KMS-11 (cell line): Measurements from ENCODE around the gene NKAIN4.
A peak's percentile ranks its signal among the peaks of the same experiment; 100 is the strongest.

Source experiments
- H2AFZ ChIP-seq: fragments of 200-600 bp; sonication (generic); 2 replicates; pipeline ENCODE4 v1.6.1; 2016; ENCODE audit warnings: antibody characterized with exemption, mixed run types, low read depth
- H3K27ac ChIP-seq: fragments of 200-600 bp; sonication (generic); 2 replicates; pipeline ENCODE4 v1.6.1; 2016; ENCODE audit warnings: mild to moderate bottlenecking, mixed run types
- H3K27me3 ChIP-seq: fragments of 200-600 bp; sonication (generic); 2 replicates; pipeline ENCODE4 v1.6.1; 2017; ENCODE audit warnings: mild to moderate bottlenecking, low read depth, mixed run types, moderate library complexity; ENCODE audit not compliant: insufficient read depth
- H3K36me3 ChIP-seq: fragments of 200-600 bp; sonication (generic); 2 replicates; pipeline ENCODE4 v1.6.1; 2017; ENCODE audit warnings: mild to moderate bottlenecking, mixed run types; ENCODE audit not compliant: insufficient read depth
- H3K4me1 ChIP-seq: fragments of 200-600 bp; sonication (generic); 2 replicates; pipeline ENCODE4 v1.6.1; 2016; ENCODE audit warnings: mild to moderate bottlenecking, low read depth, mixed run types; ENCODE audit not compliant: poor library complexity, severe bottlenecking
- H3K4me2 ChIP-seq: fragments of 200-600 bp; sonication (generic); 2 replicates; pipeline ENCODE4 v1.7.0; 2016; ENCODE audit warnings: mild to moderate bottlenecking, mixed run types
- H3K4me3 ChIP-seq: fragments of 200-600 bp; sonication (generic); IDR thresholded peaks from 2 replicates; pipeline ENCODE4 v1.6.1; 2017; ENCODE audit warnings: low read depth, low read length, mixed read lengths; ENCODE audit not compliant: insufficient read depth
- H3K79me2 ChIP-seq: fragments of 200-600 bp; sonication (generic); 2 replicates; pipeline ENCODE4 v1.6.1; 2016; ENCODE audit warnings: low read depth, mixed run types; ENCODE audit not compliant: insufficient read depth
- H3K9ac ChIP-seq: fragments of 200-600 bp; sonication (generic); 2 replicates; pipeline ENCODE4 v1.6.1; 2016; ENCODE audit warnings: mild to moderate bottlenecking, mixed run types
- H4K20me1 ChIP-seq: fragments of 200-600 bp; sonication (generic); 2 replicates; pipeline ENCODE4 v1.6.1; 2016; ENCODE audit warnings: mild to moderate bottlenecking, mixed run types; ENCODE audit not compliant: insufficient read depth
- CTCF ChIP-seq: fragments of 200-600 bp; sonication (generic); conservative IDR thresholded peaks from 2 replicates; pipeline ENCODE4 v1.6.1; 2017; ENCODE audit warnings: low read depth, mild to moderate bottlenecking, antibody characterized with exemption, low read length, moderate library complexity, mixed read lengths

The NKAIN4 gene

GRCh38 chr20:63290677-63291472 is 36.6 kb upstream of the NKAIN4 start:
- H3K4me2 ChIP-seq: no peak overlapping the region
- no peak overlapping the region for H3K9ac ChIP-seq
- H2AFZ ChIP-seq: no peak overlapping the region
- peaks cover 3% of the 10 kb centered on the region for H3K4me1 ChIP-seq
- peaks cover 46% of the 10 kb centered on the region for H3K27me3 ChIP-seq
- H3K36me3 ChIP-seq: no peaks in the 10 kb centered on the region
- peak; percentile 58 for TF ChIP-seq CTCF
- H4K20me1 ChIP-seq: no peaks in the 10 kb centered on the region
- no peak overlapping the region for H3K27ac ChIP-seq
- H3K4me3 ChIP-seq: no peak overlapping the region
- no peaks in the 10 kb centered on the region for H3K79me2 ChIP-seq

- Histone ChIP-seq H3K4me3 (no peak overlapping the region), H3K9ac (no peak overlapping the region), H2AFZ (no peak overlapping the region), H3K36me3 (no peaks in the 10 kb centered on the region), H3K79me2 (no peaks in the 10 kb centered on the region), H3K4me2 (no peak overlapping the region), H3K4me1 (peaks cover 3% of the 10 kb centered on the region), H3K27ac (no peak overlapping the region), H4K20me1 (no peaks in the 10 kb centered on the region), H3K27me3 (peaks cover 39% of the 10 kb centered on the region)
- TF ChIP-seq CTCF: no peak
Measured at GRCh38 chr20:63290136-63290676, 35.9 kb upstream of the NKAIN4 start.

GRCh38 chr20:63289311-63290135 is 35.3 kb upstream of the NKAIN4 start:
- H3K4me1 ChIP-seq: peaks cover 3% of the 10 kb centered on the region
- TF ChIP-seq CTCF: no peak
- H3K27me3 ChIP-seq: peaks cover 33% of the 10 kb centered on the region
- no peak overlapping the region for H3K27ac ChIP-seq
- H3K36me3 ChIP-seq: no peaks in the 10 kb centered on the region
- H4K20me1 ChIP-seq: no peaks in the 10 kb centered on the region
- no peak overlapping the region for H3K4me2 ChIP-seq
- no peaks in the 10 kb centered on the region for H3K79me2 ChIP-seq
- no peak overlapping the region for H2AFZ ChIP-seq
- no peak overlapping the region for H3K4me3 ChIP-seq
- no peak overlapping the region for H3K9ac ChIP-seq

- Histone ChIP-seq H3K27me3 (peaks cover 27% of the 10 kb centered on the region; the same call in 1 of the 2 replicates), H3K4me2 (no peak overlapping the region), H3K27ac (no peak overlapping the region), H3K4me1 (peaks cover 3% of the 10 kb centered on the region), H3K79me2 (no peaks in the 10 kb centered on the region), H3K9ac (no peak overlapping the region), H2AFZ (no peak overlapping the region), H4K20me1 (no peaks in the 10 kb centered on the region), H3K36me3 (no peaks in the 10 kb centered on the region), H3K4me3 (no peak overlapping the region)
- no peak for TF ChIP-seq CTCF
Measured at GRCh38 chr20:63288581-63289251, 34.5 kb upstream of the NKAIN4 start.
